Mesothelial cell of epicardium (in vitro differentiated cells): ENCODE measurements around the gene CCNK. TPM values are rescaled to one million over a fixed set of nuclear protein-coding genes. Genes with fewer than 3 reads are reported as not detected.
A peak's percentile ranks its signal among the peaks of the same experiment; 100 is the strongest.

Experiments used
- DNase-seq, 2 experiments: peaks; one replicate each; pipeline ENCODE4 v3.0.0; 2021; ENCODE audit warnings: low spot score in 2 of 2; ENCODE audit not compliant: unreplicated experiment in 2 of 2
- H3K27ac Mint-ChIP-seq: 2 replicates; pipeline ENCODE4 v1.8.0; 2021; ENCODE audit warnings: mixed read lengths
- H3K27me3 Mint-ChIP-seq: 2 replicates; pipeline ENCODE4 v1.8.0; 2021; ENCODE audit warnings: low read depth, mixed read lengths
- H3K36me3 Mint-ChIP-seq: 2 replicates; pipeline ENCODE4 v1.8.0; 2021; ENCODE audit warnings: mixed read lengths
- H3K4me1 Mint-ChIP-seq: 2 replicates; pipeline ENCODE4 v1.8.0; 2021; ENCODE audit warnings: mixed read lengths
- H3K4me3 Mint-ChIP-seq: 2 replicates; pipeline ENCODE4 v1.8.0; 2021; ENCODE audit warnings: mild to moderate bottlenecking, moderate library complexity, mixed read lengths
- H3K9me3 Mint-ChIP-seq: 2 replicates; pipeline ENCODE4 v1.8.0; 2021; ENCODE audit warnings: mixed read lengths
- total RNA-seq: library from RNA; stranded (reverse); gene quantifications from 3 replicates; pipeline ENCODE4 v1.2.1, GENCODE V29; 2021
- TF ChIP-seq, protein P1 (sequence below): fragments of 200-600 bp; sonication (generic); IDR thresholded peaks from one replicate; pipeline ENCODE4 v1.5.0; 2021; ENCODE audit warnings: antibody characterized with exemption; ENCODE audit not compliant: unreplicated experiment

CCNK gene
- total RNA-seq, 1 donor from 2014 or later: 65.1 TPM

DNA sequence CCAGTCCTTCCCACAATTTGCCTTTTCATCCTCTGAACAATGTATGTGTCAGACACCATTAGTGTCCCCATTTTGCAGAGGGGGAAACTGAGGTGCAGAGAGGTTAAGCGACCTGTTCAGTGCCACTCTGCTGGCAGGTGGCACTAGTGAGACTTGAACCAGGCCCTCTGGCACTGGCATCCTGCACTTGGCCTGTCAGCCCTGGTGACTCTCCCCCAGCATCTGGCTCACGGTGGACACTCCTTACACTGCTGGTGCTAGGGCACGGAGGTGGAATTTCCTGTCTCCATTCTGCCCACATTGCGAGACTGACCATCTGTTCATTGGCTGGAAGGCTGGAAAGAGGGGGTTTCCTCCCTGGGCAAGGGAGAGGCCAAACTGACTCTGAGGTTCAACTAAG lies 48.7 kb downstream of the CCNK start:
- Mint-ChIP-seq H3K36me3 (no peaks in the 10 kb centered on the region), H3K27ac (no peak overlapping the region), H3K4me1 (peaks cover 24% of the 10 kb centered on the region), H3K9me3 (no peaks in the 10 kb centered on the region), H3K27me3 (no peaks in the 10 kb centered on the region), H3K4me3 (no peak overlapping the region)
- TF ChIP-seq, protein P1, sequence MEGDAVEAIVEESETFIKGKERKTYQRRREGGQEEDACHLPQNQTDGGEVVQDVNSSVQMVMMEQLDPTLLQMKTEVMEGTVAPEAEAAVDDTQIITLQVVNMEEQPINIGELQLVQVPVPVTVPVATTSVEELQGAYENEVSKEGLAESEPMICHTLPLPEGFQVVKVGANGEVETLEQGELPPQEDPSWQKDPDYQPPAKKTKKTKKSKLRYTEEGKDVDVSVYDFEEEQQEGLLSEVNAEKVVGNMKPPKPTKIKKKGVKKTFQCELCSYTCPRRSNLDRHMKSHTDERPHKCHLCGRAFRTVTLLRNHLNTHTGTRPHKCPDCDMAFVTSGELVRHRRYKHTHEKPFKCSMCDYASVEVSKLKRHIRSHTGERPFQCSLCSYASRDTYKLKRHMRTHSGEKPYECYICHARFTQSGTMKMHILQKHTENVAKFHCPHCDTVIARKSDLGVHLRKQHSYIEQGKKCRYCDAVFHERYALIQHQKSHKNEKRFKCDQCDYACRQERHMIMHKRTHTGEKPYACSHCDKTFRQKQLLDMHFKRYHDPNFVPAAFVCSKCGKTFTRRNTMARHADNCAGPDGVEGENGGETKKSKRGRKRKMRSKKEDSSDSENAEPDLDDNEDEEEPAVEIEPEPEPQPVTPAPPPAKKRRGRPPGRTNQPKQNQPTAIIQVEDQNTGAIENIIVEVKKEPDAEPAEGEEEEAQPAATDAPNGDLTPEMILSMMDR: no peak
- DNase-seq: no peak

DNA sequence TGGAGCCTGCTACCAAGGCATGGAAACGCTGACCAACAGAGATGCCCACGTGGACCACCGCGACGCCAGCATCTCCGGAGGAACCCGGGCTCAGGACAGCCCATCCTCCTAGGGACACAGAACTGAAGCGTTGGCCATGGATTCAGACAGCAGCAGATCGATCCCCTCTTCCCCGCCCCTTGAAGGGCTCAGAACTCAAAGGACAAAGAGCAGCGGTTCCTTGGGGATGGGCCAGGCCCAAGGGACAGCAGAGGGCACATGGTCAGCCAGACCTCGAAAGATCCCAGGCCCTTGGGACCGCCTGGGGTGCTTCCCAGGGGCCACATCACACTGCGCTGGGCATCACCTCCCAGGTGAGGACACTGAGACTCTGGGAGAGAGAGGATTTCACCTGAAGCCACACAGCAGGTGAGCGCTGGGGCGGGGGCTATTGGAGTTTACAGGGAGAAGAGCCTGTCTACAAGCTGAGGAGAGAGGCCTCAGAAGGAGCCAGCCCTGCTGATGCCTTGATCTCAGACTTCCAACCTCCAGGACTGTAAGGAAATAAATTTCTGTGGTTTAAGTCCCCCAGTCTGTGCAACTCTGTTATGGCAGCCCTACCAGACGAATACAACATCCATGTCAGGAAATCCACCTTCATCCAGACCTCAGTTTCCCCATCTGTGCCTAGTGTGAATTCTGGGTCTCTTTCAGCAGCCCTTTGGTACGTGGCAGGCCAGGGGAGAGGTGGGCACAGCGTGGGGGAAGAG lies 49.4 kb downstream of the CCNK start:
- Mint-ChIP-seq H3K27me3 (no peaks in the 10 kb centered on the region), H3K4me3 (no peak overlapping the region), H3K27ac (peak overlapping the region; percentile 97), H3K9me3 (no peaks in the 10 kb centered on the region), H3K36me3 (no peaks in the 10 kb centered on the region), H3K4me1 (peaks cover 19% of the 10 kb centered on the region)
- no peak for DNase-seq
- TF ChIP-seq, protein P1: no peak

DNA sequence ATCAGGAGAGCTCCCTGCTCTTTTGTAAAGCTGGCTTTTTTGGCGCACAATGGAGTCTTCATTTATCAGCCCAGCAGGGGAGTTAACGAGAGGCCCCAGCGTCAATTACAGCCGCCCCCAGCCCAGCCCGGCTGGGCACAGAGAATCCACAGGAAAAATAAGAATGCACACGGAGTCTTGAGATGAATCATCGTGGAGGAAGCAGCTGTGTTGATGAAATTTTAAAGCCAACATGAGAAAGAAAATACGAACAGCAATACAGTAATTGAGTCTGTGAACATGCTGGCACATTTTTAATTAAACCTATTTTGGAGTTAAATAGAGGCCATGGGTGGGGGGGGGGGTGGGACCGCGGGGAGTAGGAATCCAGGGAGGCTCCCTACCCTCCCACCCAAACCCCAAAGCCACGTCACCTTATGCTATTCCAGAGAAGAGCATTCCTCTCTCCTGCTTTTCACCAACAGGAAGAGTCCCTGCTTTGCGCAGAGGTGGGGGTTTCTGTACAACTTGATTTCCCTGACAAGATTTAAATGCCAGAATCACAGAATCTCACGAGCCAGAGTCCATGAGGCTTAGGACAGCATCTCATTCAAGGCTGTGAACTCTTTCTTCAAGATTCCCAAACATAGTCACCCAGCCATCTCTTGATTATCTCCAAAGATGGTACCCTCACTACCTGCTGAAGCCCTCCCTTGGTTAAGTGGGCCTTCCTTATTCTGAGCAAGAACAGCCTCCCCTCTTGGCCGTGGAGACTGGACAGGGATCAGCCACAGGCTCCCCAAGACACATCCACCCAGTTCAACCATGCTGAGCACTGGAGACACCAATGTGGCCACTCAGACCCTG lies 50.3 kb downstream of the CCNK start:
- H3K4me1 Mint-ChIP-seq: peaks cover 20% of the 10 kb centered on the region
- no peaks in the 10 kb centered on the region for H3K36me3 Mint-ChIP-seq
- H3K4me3 Mint-ChIP-seq: peak overlapping the region; percentile 34
- DNase-seq: no peak
- H3K27ac Mint-ChIP-seq: peak overlapping the region; percentile 97
- TF ChIP-seq, protein P1: no peak
- no peaks in the 10 kb centered on the region for H3K9me3 Mint-ChIP-seq
- no peaks in the 10 kb centered on the region for H3K27me3 Mint-ChIP-seq

DNA sequence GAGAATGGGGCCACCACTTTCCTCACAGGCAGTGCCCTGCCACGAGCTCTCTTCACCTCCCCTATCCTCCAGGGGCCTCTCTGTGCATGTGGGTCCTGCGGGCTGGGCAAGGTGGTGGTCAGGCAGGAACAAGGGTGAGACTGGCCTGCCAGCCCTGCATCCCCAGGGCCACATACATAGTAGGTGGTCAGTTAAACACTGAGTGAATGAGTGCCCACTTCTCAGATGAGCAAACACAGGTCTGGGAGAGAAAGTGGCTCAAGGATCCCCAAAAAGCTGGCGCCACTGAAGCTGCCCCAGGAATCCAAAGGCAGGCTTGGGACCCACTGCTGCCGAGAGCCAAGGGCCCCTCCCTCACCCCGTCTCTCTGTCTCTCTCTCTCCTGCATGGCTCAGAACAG lies 51.1 kb downstream of the CCNK start:
- TF ChIP-seq, protein P1: no peak
- H3K36me3 Mint-ChIP-seq: no peaks in the 10 kb centered on the region
- H3K4me3 Mint-ChIP-seq: no peak overlapping the region

DNA sequence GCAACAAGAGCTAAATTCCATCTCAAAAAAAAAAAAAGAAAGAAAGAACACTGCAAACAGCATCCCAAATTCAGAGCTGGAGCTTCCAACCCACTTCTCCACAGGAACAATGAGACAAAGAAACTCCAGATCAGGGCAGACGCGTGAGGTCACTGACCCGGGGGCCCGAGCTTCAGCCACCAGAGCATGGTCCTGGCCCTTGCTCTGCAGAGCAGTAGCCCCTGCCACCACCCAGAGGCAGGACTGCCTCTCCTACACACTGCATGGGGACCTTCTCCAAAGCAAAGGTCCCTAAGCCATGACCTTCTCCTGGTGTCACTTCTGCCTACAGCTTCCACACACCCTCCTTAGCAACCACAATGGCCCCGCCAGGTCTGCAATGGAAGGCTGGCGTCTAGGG lies 53.1 kb downstream of the CCNK start:
- DNase-seq: no peak
- peak overlapping the region; percentile 43 for H3K27ac Mint-ChIP-seq
- H3K27me3 Mint-ChIP-seq: no peaks in the 10 kb centered on the region
- no peaks in the 10 kb centered on the region for H3K9me3 Mint-ChIP-seq
- H3K4me1 Mint-ChIP-seq: peaks cover 42% of the 10 kb centered on the region
- H3K4me3 Mint-ChIP-seq: no peak overlapping the region
- TF ChIP-seq, protein P1: no peak
- no peaks in the 10 kb centered on the region for H3K36me3 Mint-ChIP-seq

More for the DNA sequence above, 51.1 kb downstream of the CCNK start:
- Mint-ChIP-seq H3K27me3 (no peaks in the 10 kb centered on the region), H3K9me3 (no peaks in the 10 kb centered on the region), H3K4me1 (peaks cover 26% of the 10 kb centered on the region), H3K27ac (peak overlapping the region; percentile 30)
- DNase-seq: no peak
